Measurements from ENCODE around the gene PIGBOS1. TPM values are rescaled to one million over a fixed set of nuclear protein-coding genes. Genes with fewer than 3 reads are reported as not detected.
A peak's percentile ranks its signal among the peaks of the same experiment; 100 is the strongest.

The PIGBOS1 gene
- total and polyA plus RNA-seq, 2 donors from 2014 or later, result 15.9 to 21.0 TPM

GRCh38 chr15:55297315-55297714 is 21.6 kb downstream of the PIGBOS1 start:
- Histone ChIP-seq H3K27ac (ENCODE audit: low read depth in 2 of 2, low read length in 2 of 2) (no peak overlapping the region), H3K4me3 (ENCODE audit: low read length in 3 of 3) (no peak overlapping the region), H3K36me3 (ENCODE audit: control insufficient read depth in 2 of 3, insufficient read depth in 3 of 3, low read length in 3 of 3) (no peaks in the 10 kb centered on the region), H3K4me1 (ENCODE audit: control insufficient read depth in 2 of 3, insufficient read depth in 2 of 3, low read depth in 1 of 3, low read length in 3 of 3) (no peaks in the 10 kb centered on the region), H3K9ac (ENCODE audit: low read length in 3 of 3) (no peak overlapping the region), H3K9me3 (ENCODE audit: control insufficient read depth in 2 of 3, insufficient read depth in 1 of 3, low read length in 3 of 3) (no peaks in the 10 kb centered on the region), H3K27me3 (ENCODE audit: control insufficient read depth, insufficient read depth, low read length) (no peaks in the 10 kb centered on the region)
- DNase-seq, result no peak
- no peak for FAIRE-seq
- no peak for TF ChIP-seq CTCF (IDR thresholded peaks at IDR 0.05; ENCODE audit: borderline replicate concordance, extremely low read depth, insufficient read depth)
- intact Hi-C loops (cut with DNase I), result no loop called here

- peak; percentile 81 for TF ChIP-seq CTCF (IDR thresholded peaks at IDR 0.05; ENCODE audit: borderline replicate concordance, extremely low read depth, insufficient read depth)
- Histone ChIP-seq H3K4me1 (ENCODE audit: control insufficient read depth in 2 of 3, insufficient read depth in 2 of 3, low read depth in 1 of 3, low read length in 3 of 3) (peaks cover 0 to 6% (median 0%) of the 10 kb centered on the region in 3 donors), H3K9me3 (ENCODE audit: control insufficient read depth in 2 of 3, insufficient read depth in 1 of 3, low read length in 3 of 3) (no peaks in the 10 kb centered on the region), H3K9ac (ENCODE audit: low read length in 3 of 3) (peak overlapping the region in 2 of 3 donors; percentile 47 to 86), H3K27ac (ENCODE audit: low read depth in 2 of 2, low read length in 2 of 2) (peak overlapping the region; percentile 90 to 91), H3K4me3 (ENCODE audit: low read length in 3 of 3) (peak overlapping the region; percentile 82 to 90 (median 86)), H3K27me3 (ENCODE audit: control insufficient read depth, insufficient read depth, low read length) (no peaks in the 10 kb centered on the region), H3K36me3 (ENCODE audit: control insufficient read depth in 2 of 3, insufficient read depth in 3 of 3, low read length in 3 of 3) (peaks cover 0 to 2% (median 0%) of the 10 kb centered on the region in 3 donors)
- no peak for FAIRE-seq
- peak; percentile 91 to 95 (median 94) for DNase-seq
- intact Hi-C loops (cut with DNase I), result no loop called here
These were observed 28.3 kb downstream of the PIGBOS1 start for GRCh38 chr15:55290528-55291057.

- no peak for FAIRE-seq
- H3K4me3 ChIP-seq (ENCODE audit: low read length in 3 of 3), result peak within 1 kb of the TSS; percentile 82 to 90 (median 86)
- H3K27me3 ChIP-seq (ENCODE audit: control insufficient read depth, insufficient read depth, low read length), result no peaks in the 10 kb centered on the region
- H3K9me3 ChIP-seq (ENCODE audit: control insufficient read depth in 2 of 3, insufficient read depth in 1 of 3, low read length in 3 of 3), result no peaks in the 10 kb centered on the region
- intact Hi-C loops (cut with DNase I), result no loop called here
- TF ChIP-seq CTCF (IDR thresholded peaks at IDR 0.05; ENCODE audit: borderline replicate concordance, extremely low read depth, insufficient read depth), result no peak
- peaks cover 0 to 6% (median 0%) of the 10 kb centered on the region in 3 donors for H3K4me1 ChIP-seq (ENCODE audit: control insufficient read depth in 2 of 3, insufficient read depth in 2 of 3, low read depth in 1 of 3, low read length in 3 of 3)
- DNase-seq, result peak; percentile 79 to 91 (median 89)
- peak within 1 kb of the TSS; percentile 50 to 86 (median 57) for H3K9ac ChIP-seq (ENCODE audit: low read length in 3 of 3)
- H3K27ac ChIP-seq (ENCODE audit: low read depth in 2 of 2, low read length in 2 of 2), result peak within 1 kb of the TSS; percentile 90 to 91
- H3K36me3 ChIP-seq (ENCODE audit: control insufficient read depth in 2 of 3, insufficient read depth in 3 of 3, low read length in 3 of 3), result peaks cover 0 to 2% (median 0%) of the 10 kb centered on the region in 3 donors
These were observed 29.0 kb downstream of the PIGBOS1 start, which contains the start of gene RAB27A for GRCh38 chr15:55289746-55290527. TSS of gene RAB27A (minus strand) at chr15:55289813. CDS start at chr15:55234934, 54,879 bp downstream.

Data from kidney (tissue), 14 donors.